Transverse colon (tissue), 4 donors: ENCODE data around the gene AHSG. TPM values are rescaled to one million over a fixed set of nuclear protein-coding genes. Genes with fewer than 3 reads are reported as not detected.

Experiments
- DNase-seq: peaks from one replicate; pipeline ENCODE4 v3.0.0-alpha.2; 2019
- H3K27ac ChIP-seq, 4 donors: fragments of 200-600 bp; sonication (generic); 2 replicates each; pipeline ENCODE4 v1.5.1; 2016 to 2018; ENCODE audit warnings: inconsistent platforms in 4 of 4
- H3K27me3 ChIP-seq: fragments of 200-600 bp; sonication (generic); 2 replicates; pipeline ENCODE4 v1.5.1; 2017; ENCODE audit warnings: inconsistent platforms
- H3K36me3 ChIP-seq, 4 donors: fragments of 200-600 bp; sonication (generic); 2 replicates each; pipeline ENCODE4 v1.5.1; 2017 to 2019; ENCODE audit warnings: inconsistent platforms in 4 of 4
- H3K4me1 ChIP-seq, 4 donors: fragments of 200-600 bp; sonication (generic); 2 replicates each; pipeline ENCODE4 v1.5.1; 2017 to 2020; ENCODE audit warnings: inconsistent platforms in 4 of 4
- H3K4me3 ChIP-seq, 4 donors: fragments of 200-600 bp; sonication (generic); 1 replicate in 1 of 4; 2 replicates in 3 of 4; pipeline versions ENCODE4 v1.5.1 to v1.6.1; 2017 to 2019; ENCODE audit warnings: inconsistent platforms in 4 of 4
- H3K9me3 ChIP-seq, 2 donors: fragments of 200-600 bp; sonication (generic); 2 replicates each; pipeline ENCODE4 v1.5.1; 2017 to 2019; ENCODE audit warnings: inconsistent platforms in 2 of 2
- EP300 ChIP-seq: sonication (generic); formaldehyde crosslinking; IDR thresholded peaks from one replicate; pipeline ENCODE4 v1.6.1; 2017; ENCODE audit warnings: antibody characterized with exemption, low read depth
- POLR2A ChIP-seq: fragments of 450-650 bp; IDR thresholded peaks from one replicate; pipeline ENCODE4 v1.6.1; 2016; ENCODE audit warnings: antibody characterized with exemption, mild to moderate bottlenecking, moderate library complexity
- POLR2AphosphoS5 ChIP-seq, 3 donors: sonication (generic); formaldehyde crosslinking; IDR thresholded peaks; one replicate each; pipeline ENCODE4 v1.6.1; 2016; ENCODE audit warnings: antibody characterized with exemption in 3 of 3
- WGBS, 2 donors: methylation state at CpG; one replicate each; pipeline ENCODE4 v1.1.5; 2018; ENCODE audit warnings: low coverage in 1 of 2; 5-methylcytosine and 5-hydroxymethylcytosine counted together
- in situ Hi-C, 4 donors: fragments of 200-750 bp; cut with MboI; loops; one replicate each; pipeline versions ENCODE4 v1.15.0 to v1.15.1; 2017; ENCODE audit warnings: low sequenced_read_pairs in 3 of 4, low pct_ligation_motif_present in 1 of 4, low pct_unique_long_range_greater_than_20kb in 1 of 4
- intact Hi-C: fragments of 100-400 bp; cut with DNase I; formaldehyde crosslinking; loops from one replicate; pipeline ENCODE4 v1.15.1; 2023; ENCODE audit warnings: low total_unique reads
- total RNA-seq, 4 donors: library from RNA; depleted of rRNA; stranded (reverse); fragments of >200 nt; gene quantifications; one replicate each; pipeline ENCODE4 v1.1.0, GENCODE V29; 2016
- TF ChIP-seq, protein P1 (sequence below), 5 experiments: fragments of 200-600 bp in 3 of 5; fragments of 450-650 bp in 2 of 5; sonication (generic) in 3 of 5; IDR thresholded peaks; 1 replicate in 2 of 5; 2 replicates in 3 of 5; pipeline ENCODE4 v1.5.1; 2016 to 2017; ENCODE audit warnings: antibody characterized with exemption in 5 of 5, inconsistent platforms in 3 of 5, mild to moderate bottlenecking in 2 of 5, moderate library complexity in 1 of 5

AHSG gene
- total RNA-seq, 4 donors from 2014 or later: not detected

DNA sequence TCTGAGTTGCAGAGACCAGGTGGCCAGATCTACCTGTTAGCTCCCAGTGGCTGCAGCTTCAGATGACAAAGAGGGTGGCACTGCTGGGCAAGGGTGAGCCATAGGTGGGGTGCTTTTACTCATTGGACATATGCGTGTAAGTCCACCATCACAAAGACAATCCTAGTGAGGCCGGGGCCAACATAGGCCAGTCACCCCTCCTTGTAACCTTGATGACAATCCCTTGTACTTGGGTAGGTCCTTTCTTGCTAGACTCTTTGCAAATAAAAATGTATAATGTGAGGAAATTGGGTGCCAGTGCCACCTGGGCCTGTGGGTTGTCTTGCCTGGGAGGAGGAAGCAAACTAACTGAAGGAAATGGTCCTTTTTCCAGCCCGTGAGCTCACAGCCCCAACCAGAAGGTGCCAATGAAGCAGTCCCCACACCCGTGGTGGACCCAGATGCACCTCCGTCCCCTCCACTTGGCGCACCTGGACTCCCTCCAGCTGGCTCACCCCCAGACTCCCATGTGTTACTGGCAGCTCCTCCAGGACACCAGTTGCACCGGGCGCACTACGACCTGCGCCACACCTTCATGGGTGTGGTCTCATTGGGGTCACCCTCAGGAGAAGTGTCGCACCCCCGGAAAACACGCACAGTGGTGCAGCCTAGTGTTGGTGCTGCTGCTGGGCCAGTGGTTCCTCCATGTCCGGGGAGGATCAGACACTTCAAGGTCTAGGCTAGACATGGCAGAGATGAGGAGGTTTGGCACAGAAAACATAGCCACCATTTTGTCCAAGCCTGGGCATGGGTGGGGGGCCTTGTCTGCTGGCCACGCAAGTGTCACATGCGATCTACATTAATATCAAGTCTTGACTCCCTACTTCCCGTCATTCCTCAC is 7.6 kb downstream of the AHSG start:
- DNase-seq: no peak
- Histone ChIP-seq H3K4me1 (peaks cover 0 to 8% (median 4%) of the 10 kb centered on the region in 4 donors), H3K27me3 (peaks cover 14% of the 10 kb centered on the region), H3K9me3 (no peaks in the 10 kb centered on the region), H3K27ac (no peak overlapping the region), H3K4me3 (no peak overlapping the region), H3K36me3 (no peaks in the 10 kb centered on the region)
- in situ Hi-C loops (loop anchor here (25.0 kb wide), 2 partner anchors 192 to 542 kb away; partner anchors contain the start of gene RFC4 (in 2 of the 4)), intact Hi-C loops (no loop called here)
- 83% methylated on average over 17 of the region's 17 CpGs; no CpG with 5 or more reads in 1 of the 2 donors for WGBS, 2 donors
- TF ChIP-seq POLR2A (no peak), POLR2AphosphoS5 (IDR thresholded peaks at IDR 0.05) (no peak), EP300 (no peak)
- TF ChIP-seq, protein P1, sequence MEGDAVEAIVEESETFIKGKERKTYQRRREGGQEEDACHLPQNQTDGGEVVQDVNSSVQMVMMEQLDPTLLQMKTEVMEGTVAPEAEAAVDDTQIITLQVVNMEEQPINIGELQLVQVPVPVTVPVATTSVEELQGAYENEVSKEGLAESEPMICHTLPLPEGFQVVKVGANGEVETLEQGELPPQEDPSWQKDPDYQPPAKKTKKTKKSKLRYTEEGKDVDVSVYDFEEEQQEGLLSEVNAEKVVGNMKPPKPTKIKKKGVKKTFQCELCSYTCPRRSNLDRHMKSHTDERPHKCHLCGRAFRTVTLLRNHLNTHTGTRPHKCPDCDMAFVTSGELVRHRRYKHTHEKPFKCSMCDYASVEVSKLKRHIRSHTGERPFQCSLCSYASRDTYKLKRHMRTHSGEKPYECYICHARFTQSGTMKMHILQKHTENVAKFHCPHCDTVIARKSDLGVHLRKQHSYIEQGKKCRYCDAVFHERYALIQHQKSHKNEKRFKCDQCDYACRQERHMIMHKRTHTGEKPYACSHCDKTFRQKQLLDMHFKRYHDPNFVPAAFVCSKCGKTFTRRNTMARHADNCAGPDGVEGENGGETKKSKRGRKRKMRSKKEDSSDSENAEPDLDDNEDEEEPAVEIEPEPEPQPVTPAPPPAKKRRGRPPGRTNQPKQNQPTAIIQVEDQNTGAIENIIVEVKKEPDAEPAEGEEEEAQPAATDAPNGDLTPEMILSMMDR (IDR thresholded peaks at IDR 0.05): no peak

DNA sequence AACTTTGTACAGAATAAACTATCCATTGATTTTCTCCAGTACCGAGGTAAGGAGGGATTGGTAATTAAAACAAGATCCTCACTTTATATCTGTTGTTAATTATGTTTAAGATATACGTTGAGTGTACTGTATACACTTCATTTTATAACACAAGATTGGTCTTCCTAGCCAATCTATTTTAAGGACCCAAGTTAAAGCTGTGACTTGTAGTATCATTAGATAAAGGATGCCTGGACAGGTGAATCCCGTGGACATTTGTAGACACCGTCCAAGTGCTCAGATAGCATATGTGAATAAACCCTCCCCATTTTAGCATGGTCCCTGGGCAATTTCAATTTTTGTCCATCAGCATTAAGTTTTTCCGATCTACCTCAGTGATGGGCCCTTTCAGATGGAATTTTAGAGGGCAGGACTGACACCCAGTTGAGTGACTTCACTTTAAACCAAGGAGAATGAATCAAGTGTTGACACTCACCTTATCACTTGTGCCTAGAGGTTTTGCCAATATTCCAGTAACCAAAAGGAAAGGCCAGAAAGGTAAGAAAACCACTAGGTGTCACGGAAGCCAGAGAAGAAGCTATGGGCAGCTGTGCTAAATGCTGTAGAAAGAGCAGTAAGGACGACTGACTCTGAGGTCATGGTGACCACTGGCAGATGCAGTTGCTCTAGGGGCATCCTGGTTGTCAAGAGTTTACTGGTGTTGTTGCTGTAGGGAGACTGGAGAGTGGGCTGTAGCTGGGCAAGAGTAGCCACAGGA is 9.2 kb downstream of the AHSG start:
- 71 to 77% methylated on average over 6 to 7 of the region's 7 CpGs for WGBS, 2 donors
- H3K36me3 ChIP-seq: no peaks in the 10 kb centered on the region
- TF ChIP-seq POLR2A: no peak
- no peak for TF ChIP-seq EP300
- no peak for TF ChIP-seq POLR2AphosphoS5 (IDR thresholded peaks at IDR 0.05)
- TF ChIP-seq, protein P1 (IDR thresholded peaks at IDR 0.05): no peak
- no peak overlapping the region for H3K4me3 ChIP-seq
- no peak overlapping the region for H3K27ac ChIP-seq
- H3K9me3 ChIP-seq: no peaks in the 10 kb centered on the region
- intact Hi-C loops: no loop called here
- H3K27me3 ChIP-seq: peaks cover 7% of the 10 kb centered on the region
- no peak for DNase-seq
- peaks cover 0 to 4% (median 2%) of the 10 kb centered on the region in 4 donors for H3K4me1 ChIP-seq
- in situ Hi-C loops: loop anchor here (25.0 kb wide), 2 partner anchors 190 to 540 kb away; partner anchors contain the start of gene RFC4 (in 2 of the 4)

- peaks cover 2% of the 10 kb centered on the region for H3K27me3 ChIP-seq
- intact Hi-C loops: no loop called here
- no peak for TF ChIP-seq POLR2A
- TF ChIP-seq POLR2AphosphoS5 (IDR thresholded peaks at IDR 0.05): no peak
- TF ChIP-seq, protein P1 (IDR thresholded peaks at IDR 0.05): no peak
- no peak for TF ChIP-seq EP300
- DNase-seq: no peak
- H3K36me3 ChIP-seq: no peaks in the 10 kb centered on the region
- 51 to 68% methylated on average over 2 of the region's 2 CpGs for WGBS, 2 donors
- no peaks in the 10 kb centered on the region for H3K4me1 ChIP-seq
- no peak overlapping the region for H3K27ac ChIP-seq
- in situ Hi-C loops: loop anchor here (25.0 kb wide), 2 partner anchors 190 to 540 kb away; partner anchors contain the start of gene RFC4 (in 2 of the 4)
- H3K4me3 ChIP-seq: no peak overlapping the region
- no peaks in the 10 kb centered on the region for H3K9me3 ChIP-seq
Observed at GRCh38 chr3:186622651-186623310, 9.9 kb downstream of the AHSG start.
